Ascending aorta (tissue), 2 donors: ENCODE measurements around the gene SUPT4H1. TPM values are rescaled to one million over a fixed set of nuclear protein-coding genes. Genes with fewer than 3 reads are reported as not detected.
"Not testable (repeated sequence)": the region's sequence is repeated elsewhere in the genome, so short reads cannot be mapped to it uniquely, and the experiment has no call there.

ENCODE experiments used
- DNase-seq, 2 donors: peaks; one replicate each; pipeline ENCODE4 v3.0.0-alpha.2; 2019; ENCODE audit warnings: low spot score in 2 of 2
- H3K27ac ChIP-seq, 2 donors: fragments of 200-600 bp; sonication (generic); one replicate each; pipeline ENCODE4 v1.5.1; 2016 to 2017; ENCODE audit warnings: mild to moderate bottlenecking in 1 of 2
- H3K27me3 ChIP-seq: fragments of 200-600 bp; sonication (generic); one replicate; pipeline ENCODE4 v1.5.1; 2017
- H3K36me3 ChIP-seq, 2 donors: fragments of 200-600 bp; sonication (generic); one replicate each; pipeline ENCODE4 v1.5.1; 2016
- H3K4me1 ChIP-seq, 2 donors: fragments of 200-600 bp; sonication (generic); one replicate each; pipeline ENCODE4 v1.5.1; 2016 to 2017; ENCODE audit warnings: mild to moderate bottlenecking in 1 of 2
- H3K4me3 ChIP-seq, 2 donors: fragments of 200-600 bp; sonication (generic); one replicate each; pipeline ENCODE4 v1.5.1; 2016 to 2017; ENCODE audit warnings: mild to moderate bottlenecking in 1 of 2
- H3K9me3 ChIP-seq, 2 donors: fragments of 200-600 bp; sonication (generic); one replicate each; pipeline ENCODE4 v1.5.1; 2016
- CTCF ChIP-seq, 3 experiments: fragments of 200-600 bp in 2 of 3; fragments of 450-650 bp in 1 of 3; sonication (generic) in 2 of 3; IDR thresholded peaks; one replicate each; pipeline ENCODE4 v1.5.1; 2016 to 2019; ENCODE audit warnings: antibody characterized with exemption in 3 of 3, mild to moderate bottlenecking in 1 of 3, moderate library complexity in 1 of 3
- intact Hi-C: fragments of 100-400 bp; cut with DNase I; formaldehyde crosslinking; loops from one replicate; pipeline ENCODE4 v1.15.1; 2023
- total RNA-seq: library from RNA; depleted of rRNA; stranded (reverse); fragments of >200 nt; gene quantifications from one replicate; pipeline ENCODE4 v1.1.0, GENCODE V29; 2016

The SUPT4H1 gene
- total RNA-seq, result 18.0 TPM

DNA sequence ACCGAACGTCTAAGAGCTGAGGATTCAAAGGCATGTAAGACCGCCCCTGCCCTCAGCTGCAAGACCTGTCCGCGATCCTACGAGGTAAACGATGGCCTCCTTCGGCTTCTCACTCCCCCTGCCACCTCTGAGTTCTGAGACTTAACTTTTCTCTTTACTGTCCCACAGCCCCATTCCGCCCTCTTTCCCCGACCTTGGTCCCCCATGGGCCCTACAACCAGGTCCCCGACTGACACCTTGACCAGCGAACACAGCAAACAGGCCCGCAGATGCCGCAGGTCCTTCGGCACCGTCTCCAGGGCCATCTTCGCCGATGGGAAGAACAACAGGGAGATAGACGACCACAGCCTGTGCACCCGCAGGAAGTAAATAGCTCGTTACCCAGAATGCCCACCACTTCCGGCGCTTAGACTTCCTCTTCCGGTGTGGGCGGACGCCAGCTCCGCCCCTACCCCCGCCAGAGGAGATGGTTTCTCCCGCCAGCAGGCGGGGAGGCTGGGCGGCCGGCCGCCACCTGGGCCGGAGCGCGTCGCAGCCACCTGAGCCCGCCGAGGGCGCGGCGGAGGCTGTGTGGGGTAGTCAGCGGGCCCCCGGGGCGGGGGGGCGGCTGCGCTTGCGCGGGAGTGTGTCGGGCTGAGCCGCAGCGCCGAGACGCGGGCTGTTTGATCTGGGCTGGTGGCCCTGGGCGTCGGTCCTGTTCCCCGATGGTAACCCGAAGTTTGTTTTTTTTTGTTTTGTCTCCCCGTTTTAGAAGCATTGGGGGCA, at the start of gene SUPT4H1:
TSS of gene SUPT4H1 (minus strand) at position 371 of the 765 bp plus-strand sequence. CDS start at position 305, 66 bp downstream.
- peak within 1 kb of the TSS; percentile 84 to 93 for H3K27ac ChIP-seq
- intact Hi-C loops, result loop anchor here (1.0 to 10.0 kb wide), 6 partner anchors 28 to 753 kb away; partner anchors contain the start of genes MKS1, MRPS23, RNF43 and TRIM37
- peaks cover 2 to 3% of the 10 kb centered on the region in 2 donors for H3K4me1 ChIP-seq
- peak within 1 kb of the TSS; percentile 74 to 81 for H3K4me3 ChIP-seq
- DNase-seq, result peak; percentile 64 to 91
- H3K36me3 ChIP-seq, result peaks cover 32 to 37% of the 10 kb centered on the region in 2 donors
- H3K27me3 ChIP-seq, result no peaks in the 10 kb centered on the region
- TF ChIP-seq CTCF (IDR thresholded peaks at IDR 0.05), result no peak
- no peaks in the 10 kb centered on the region for H3K9me3 ChIP-seq

DNA sequence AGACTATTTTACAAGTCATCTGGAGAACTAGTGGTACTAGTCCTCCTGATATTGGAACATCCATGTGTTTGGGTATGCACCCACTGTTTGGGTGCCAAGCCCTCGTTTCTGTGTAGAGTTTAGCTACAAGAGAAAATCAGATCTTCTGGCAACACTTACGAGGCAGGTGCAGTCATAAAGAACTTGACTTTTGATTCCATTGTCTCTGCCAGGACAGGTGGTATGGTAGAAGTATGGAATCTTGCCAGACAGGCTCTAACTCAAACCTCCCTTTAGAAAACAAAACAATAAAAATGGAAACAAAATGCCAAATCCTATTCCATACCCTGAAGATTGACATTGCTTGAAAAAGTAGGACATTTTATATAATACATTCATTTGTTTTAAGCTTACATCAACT, 49.3 kb upstream of the SUPT4H1 start:
- Histone ChIP-seq H3K27ac (no peak overlapping the region), H3K4me3 (no peak overlapping the region), H3K9me3 (no peaks in the 10 kb centered on the region), H3K27me3 (no peaks in the 10 kb centered on the region), H3K36me3 (no peaks in the 10 kb centered on the region), H3K4me1 (no peaks in the 10 kb centered on the region)
- no peak for TF ChIP-seq CTCF (IDR thresholded peaks at IDR 0.05)
- intact Hi-C loops, result no loop called here
- DNase-seq, result no peak

- DNase-seq, result no peak
- Histone ChIP-seq H3K27ac (no peak overlapping the region), H3K4me1 (no peaks in the 10 kb centered on the region), H3K36me3 (no peaks in the 10 kb centered on the region), H3K4me3 (no peak overlapping the region), H3K27me3 (no peaks in the 10 kb centered on the region), H3K9me3 (no peaks in the 10 kb centered on the region)
- no peak for TF ChIP-seq CTCF (IDR thresholded peaks at IDR 0.05)
- intact Hi-C loops, result no loop called here
Measured at GRCh38 chr17:58400826-58401225, 48.8 kb upstream of the SUPT4H1 start.

GRCh38 chr17:58399974-58400373, 48.0 kb upstream of the SUPT4H1 start:
- TF ChIP-seq CTCF (IDR thresholded peaks at IDR 0.05), result no peak
- H3K4me1 ChIP-seq, result no peaks in the 10 kb centered on the region
- H3K36me3 ChIP-seq, result no peaks in the 10 kb centered on the region
- no peak overlapping the region for H3K4me3 ChIP-seq
- intact Hi-C loops, result no loop called here
- no peaks in the 10 kb centered on the region for H3K27me3 ChIP-seq
- no peak for DNase-seq
- H3K27ac ChIP-seq, result no peak overlapping the region
- no peaks in the 10 kb centered on the region for H3K9me3 ChIP-seq

- no peaks in the 10 kb centered on the region for H3K27me3 ChIP-seq
- H3K9me3 ChIP-seq, result no peaks in the 10 kb centered on the region
- no peak for DNase-seq
- intact Hi-C loops, result no loop called here
- no peak for TF ChIP-seq CTCF (IDR thresholded peaks at IDR 0.05)
- H3K4me1 ChIP-seq, result no peaks in the 10 kb centered on the region
- H3K27ac ChIP-seq, result no peak overlapping the region
- no peaks in the 10 kb centered on the region for H3K36me3 ChIP-seq
- no peak overlapping the region for H3K4me3 ChIP-seq
Measured at GRCh38 chr17:58398574-58399266, 46.7 kb upstream of the SUPT4H1 start.

DNA sequence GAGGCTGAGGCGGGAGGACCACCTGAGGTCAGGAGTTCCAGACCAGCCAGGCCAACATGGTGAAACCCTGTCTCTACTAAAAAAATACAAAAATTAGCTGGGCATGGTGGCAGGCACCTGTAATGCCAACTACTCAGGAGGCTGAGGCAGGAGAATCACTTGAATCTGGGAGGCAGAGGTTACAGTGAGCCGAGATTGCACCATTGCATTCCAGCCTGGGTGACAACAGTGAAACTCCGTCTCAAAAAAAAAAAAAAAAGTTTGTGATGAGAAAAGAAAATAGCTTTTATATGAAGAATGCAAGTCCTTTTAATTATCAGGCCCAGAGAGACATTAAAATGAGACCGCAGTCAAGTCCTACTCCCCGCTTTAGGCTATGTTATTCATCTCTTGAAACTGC, 45.4 kb upstream of the SUPT4H1 start:
- H3K36me3 ChIP-seq, result not testable (repeated sequence)

More for the DNA sequence above, 45.4 kb upstream of the SUPT4H1 start:
- H3K4me1 ChIP-seq, H3K27ac ChIP-seq, DNase-seq, H3K27me3 ChIP-seq, intact Hi-C loops, H3K4me3 ChIP-seq, H3K9me3 ChIP-seq: not testable (repeated sequence)
